Measurements from ENCODE around the gene CLEC16A.
"Not testable (repeated sequence)": the region's sequence is repeated elsewhere in the genome, so short reads cannot be mapped to it uniquely, and the experiment has no call there.

Gene CLEC16A

GRCh38 chr16:11103301-11103700 is 158.9 kb downstream of the CLEC16A start:
- not testable (repeated sequence) for DNase-seq

GRCh38 chr16:11104168-11105037 is 160.0 kb downstream of the CLEC16A start:
- DNase-seq: no peak

GRCh38 chr16:11105038-11105903 is 160.9 kb downstream of the CLEC16A start:
- peak; percentile 54 for DNase-seq

- DNase-seq: no peak
These were observed 162.4 kb downstream of the CLEC16A start for GRCh38 chr16:11106726-11107125.

GRCh38 chr16:11107780-11108465 is 163.6 kb downstream of the CLEC16A start:
- no peak for DNase-seq

GRCh38 chr16:11108466-11108805 is 164.1 kb downstream of the CLEC16A start:
- no peak for DNase-seq

GRCh38 chr16:11109566-11109965 is 165.2 kb downstream of the CLEC16A start:
- DNase-seq: peak; percentile 35

- no peak for DNase-seq
These were observed 166.8 kb downstream of the CLEC16A start for GRCh38 chr16:11111150-11111549.

GRCh38 chr16:11111856-11112634 is 167.7 kb downstream of the CLEC16A start:
- no peak for DNase-seq

- peak; percentile 25 for DNase-seq
These were observed 168.5 kb downstream of the CLEC16A start for GRCh38 chr16:11112723-11113348.

- no peak for DNase-seq
These were observed 170.2 kb downstream of the CLEC16A start for GRCh38 chr16:11114366-11115164.

- DNase-seq: no peak
These were observed 173.3 kb downstream of the CLEC16A start for GRCh38 chr16:11117576-11118211.

- DNase-seq: no peak
These were observed 174.1 kb downstream of the CLEC16A start for GRCh38 chr16:11118479-11118878.

GRCh38 chr16:11121083-11121608 is 176.8 kb downstream of the CLEC16A start:
- DNase-seq: no peak

- DNase-seq: no peak
These were observed 177.7 kb downstream of the CLEC16A start for GRCh38 chr16:11121914-11122692.

- DNase-seq: no peak
These were observed 179.3 kb downstream of the CLEC16A start for GRCh38 chr16:11123666-11124065.

- no peak for DNase-seq
These were observed 181.6 kb downstream of the CLEC16A start for GRCh38 chr16:11125936-11126335.

- DNase-seq: no peak
These were observed 182.2 kb downstream of the CLEC16A start for GRCh38 chr16:11126399-11127054.

Data from eye (tissue), 1 donor.